Measurements from ENCODE around the gene KCTD6.

Gene KCTD6

GRCh38 chr3:58531555-58531954 lies 39.7 kb downstream of the KCTD6 start:
- ChIA-PET CTCF (interaction anchor here (0.6 to 11.0 kb wide), 28 partner anchors 10 to 344 kb away, joined by 3 to 105 read pairs (median 4); partner anchors contain the start of genes HTD2, KCTD6 and RPP14), POLR2A (no interaction called here)
- no peak for TF ChIP-seq CTCF (IDR thresholded peaks at IDR 0.05; ENCODE audit: insufficient read depth, low read length, missing control alignments)
- H3K4me3 ChIP-seq (ENCODE audit: low read depth, low read length), result no peak overlapping the region
- no peak for DNase-seq (ENCODE audit: low read depth, low spot score)

- TF ChIP-seq CTCF (IDR thresholded peaks at IDR 0.05; ENCODE audit: insufficient read depth, low read length, missing control alignments), result no peak
- ChIA-PET POLR2A (no interaction called here), CTCF (interaction anchor here (0.6 to 11.0 kb wide), 26 partner anchors 9 to 344 kb away, joined by 3 to 105 read pairs (median 4); partner anchors contain the start of genes HTD2, KCTD6 and RPP14)
- DNase-seq (ENCODE audit: low read depth, low spot score), result no peak
- H3K4me3 ChIP-seq (ENCODE audit: low read depth, low read length), result no peak overlapping the region
Observed at GRCh38 chr3:58531956-58532355, 40.1 kb downstream of the KCTD6 start.

GRCh38 chr3:58532794-58533220 lies 40.9 kb downstream of the KCTD6 start:
- ChIA-PET POLR2A (no interaction called here), CTCF (interaction anchor here (0.7 to 11.0 kb wide), 29 partner anchors 8 to 226 kb away, joined by 3 to 105 read pairs (median 5); partner anchors contain the start of genes HTD2, KCTD6 and RPP14)
- no peak overlapping the region for H3K4me3 ChIP-seq (ENCODE audit: low read depth, low read length)
- peak; percentile 93 for TF ChIP-seq CTCF (IDR thresholded peaks at IDR 0.05; ENCODE audit: insufficient read depth, low read length, missing control alignments)
- DNase-seq (ENCODE audit: low read depth, low spot score), result no peak

DNA sequence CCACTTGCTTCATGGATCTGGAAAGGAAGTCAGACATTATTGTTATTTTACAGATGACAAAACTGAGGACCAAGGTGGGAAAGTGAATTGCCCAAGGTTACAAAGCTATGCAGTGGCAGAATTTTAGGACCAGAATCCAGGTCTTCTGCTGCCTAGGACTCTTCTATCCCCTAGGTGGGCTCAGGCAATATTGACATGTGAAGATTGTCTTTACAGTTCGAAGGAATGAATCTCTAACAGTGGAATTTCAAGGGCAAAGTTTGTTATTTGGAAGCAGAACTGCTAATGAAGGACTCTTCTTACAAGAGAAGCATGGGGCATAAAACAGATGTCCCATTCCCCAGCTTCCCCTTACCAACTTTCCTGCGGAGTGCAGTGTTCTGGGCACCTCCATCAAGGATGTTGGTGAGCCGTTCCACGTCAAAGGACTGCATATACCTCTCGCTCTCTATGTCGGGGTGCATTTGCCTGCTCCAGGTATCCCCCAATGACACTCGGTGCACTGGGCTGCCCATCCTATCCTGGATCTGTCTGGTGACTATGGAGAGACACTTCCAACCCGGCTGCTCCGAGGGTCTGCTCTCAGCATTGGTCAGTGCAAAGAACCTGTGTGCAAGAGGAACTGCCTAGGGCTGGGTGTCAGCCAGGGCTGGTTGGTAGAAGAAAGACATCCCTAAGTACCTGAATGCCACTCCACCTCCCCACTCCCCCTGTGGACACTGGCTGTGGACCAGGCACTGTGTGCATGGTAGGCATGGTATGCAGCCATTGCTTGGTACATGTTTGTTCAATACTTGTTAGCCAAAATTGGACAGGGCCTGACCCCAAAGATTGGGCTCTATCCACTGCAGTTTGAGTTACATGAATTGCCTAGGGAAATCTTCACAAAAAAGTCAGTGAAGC lies 42.9 kb downstream of the KCTD6 start:
- ChIA-PET CTCF (interaction anchor here (0.5 to 11.0 kb wide), 16 partner anchors 16 to 228 kb away, joined by 3 to 105 read pairs (median 5); partner anchors contain the start of genes HTD2, KCTD6 and RPP14), POLR2A (interaction anchor here (0.8 kb wide), 1 partner anchor 229 kb away, joined by 3 read pairs; the partner anchor contains the start of genes HTD2 and RPP14)
- no peak for TF ChIP-seq CTCF (IDR thresholded peaks at IDR 0.05; ENCODE audit: insufficient read depth, low read length, missing control alignments)
- H3K4me3 ChIP-seq (ENCODE audit: low read depth, low read length), result no peak overlapping the region
- no peak for DNase-seq (ENCODE audit: low read depth, low spot score)

DNA sequence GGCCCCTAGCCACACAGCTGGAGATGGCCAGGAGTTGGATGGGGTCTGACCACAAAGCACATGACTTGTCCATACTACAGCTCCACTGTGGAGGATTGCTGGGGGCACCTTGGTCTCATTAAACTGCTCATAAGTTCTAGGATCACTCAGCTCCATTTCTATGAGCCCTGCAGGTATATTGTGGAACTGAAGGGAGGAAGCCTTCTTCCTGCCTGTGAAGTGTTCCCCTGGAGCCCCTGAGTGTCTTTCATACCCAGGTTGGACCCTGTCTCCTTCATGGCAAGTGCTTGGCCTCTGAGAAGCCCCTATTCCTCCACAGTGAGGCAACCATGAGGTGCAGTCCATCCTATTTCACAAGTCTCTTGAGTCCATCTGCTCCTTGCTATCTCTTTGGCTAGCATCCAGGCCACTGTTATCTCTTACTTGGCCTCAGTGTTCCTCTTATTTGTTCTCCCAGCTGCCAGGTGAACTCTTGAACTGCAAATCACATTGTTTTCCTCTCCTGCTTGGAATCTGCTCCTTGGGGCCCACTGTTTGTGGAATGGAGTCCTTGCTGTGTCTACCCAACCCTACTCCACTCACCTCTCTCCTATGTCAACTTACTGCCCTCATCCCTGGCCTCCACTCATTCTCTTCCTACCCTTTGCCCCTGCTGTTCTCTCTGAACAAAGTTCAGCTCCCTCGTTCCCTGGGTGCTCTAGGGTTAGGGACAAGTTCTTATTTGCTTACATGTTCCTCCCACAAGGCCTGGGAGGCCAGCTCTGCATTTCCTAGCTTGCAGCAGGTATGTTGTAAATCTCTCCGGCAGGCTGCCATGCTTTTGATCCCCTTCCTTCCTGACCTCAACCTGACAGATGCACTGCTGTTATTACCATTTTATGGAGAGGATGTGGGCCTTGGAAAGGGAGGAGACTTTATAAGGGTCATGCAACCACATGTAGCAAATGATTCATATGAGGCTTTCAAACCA lies 43.9 kb downstream of the KCTD6 start:
- CTCF ChIA-PET, result interaction anchor here (0.5 to 11.0 kb wide), 9 partner anchors 17 to 229 kb away, joined by 3 to 105 read pairs (median 4); partner anchors contain the start of genes HTD2 and RPP14
- H3K4me3 ChIP-seq (ENCODE audit: low read depth, low read length), result no peak overlapping the region
- POLR2A ChIA-PET, result no interaction called here
- TF ChIP-seq CTCF (IDR thresholded peaks at IDR 0.05; ENCODE audit: insufficient read depth, low read length, missing control alignments), result no peak
- no peak for DNase-seq (ENCODE audit: low read depth, low spot score)
